Measurements from ENCODE around the gene ASTN1. TPM values are rescaled to one million over a fixed set of nuclear protein-coding genes. Genes with fewer than 3 reads are reported as not detected.

Gene ASTN1
- total RNA-seq, 4 donors from 2014 or later, result 0.93 to 2.9 (median 2.3) TPM

- Histone ChIP-seq H3K27me3 (no peaks in the 10 kb centered on the region), H3K27ac (no peak overlapping the region), H3K36me3 (no peaks in the 10 kb centered on the region), H3K9me3 (no peaks in the 10 kb centered on the region), H3K4me1 (no peaks in the 10 kb centered on the region), H3K4me3 (no peak overlapping the region)
- ATAC-seq, result no peak
- TF ChIP-seq POLR2A (IDR thresholded peaks at IDR 0.05), result no peak
- TF ChIP-seq POLR2AphosphoS5 (IDR thresholded peaks at IDR 0.05), result no peak
- no peak for TF ChIP-seq EP300 (IDR thresholded peaks at IDR 0.05)
- no peak for TF ChIP-seq CTCF (IDR thresholded peaks at IDR 0.05)
- 30 to 100% methylated on average over 1 of the region's 1 CpG for WGBS, 2 donors (ENCODE audit: low coverage in 1 of 2)
Measured at GRCh38 chr1:177137814-177138213, 26.7 kb downstream of the ASTN1 start.

DNA sequence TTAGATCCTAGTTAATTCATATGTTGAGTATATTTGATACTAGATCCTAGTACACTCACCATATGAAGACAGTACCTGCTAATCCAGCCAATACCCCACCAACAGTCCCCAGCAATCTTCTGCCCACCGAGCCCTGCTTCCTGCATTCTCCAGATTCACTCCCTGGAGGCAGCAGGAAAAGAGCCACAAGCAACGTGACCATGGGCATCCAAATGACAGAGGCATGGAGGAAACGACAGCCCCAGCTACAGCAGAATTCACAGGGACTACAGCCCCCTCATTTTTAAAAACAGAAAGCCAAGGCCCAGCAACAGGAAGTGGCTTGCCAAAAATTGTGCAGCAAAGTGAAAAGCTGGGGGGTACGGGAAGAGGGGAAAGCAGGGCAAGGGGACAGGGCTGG, 29.3 kb downstream of the ASTN1 start:
- no peaks in the 10 kb centered on the region for H3K9me3 ChIP-seq
- H3K4me1 ChIP-seq, result no peaks in the 10 kb centered on the region
- H3K27ac ChIP-seq, result no peak overlapping the region
- no peaks in the 10 kb centered on the region for H3K27me3 ChIP-seq
- TF ChIP-seq CTCF (IDR thresholded peaks at IDR 0.05), result no peak
- no peak for TF ChIP-seq EP300 (IDR thresholded peaks at IDR 0.05)
- TF ChIP-seq POLR2AphosphoS5 (IDR thresholded peaks at IDR 0.05), result no peak
- TF ChIP-seq POLR2A (IDR thresholded peaks at IDR 0.05), result no peak
- 40 to 71% methylated on average over 2 of the region's 4 CpGs for WGBS, 2 donors (ENCODE audit: low coverage in 1 of 2)
- H3K36me3 ChIP-seq, result no peaks in the 10 kb centered on the region
- no peak for ATAC-seq
- no peak overlapping the region for H3K4me3 ChIP-seq

- ATAC-seq, result no peak
Measured at GRCh38 chr1:177133977-177134538, 30.5 kb downstream of the ASTN1 start.

GRCh38 chr1:177132141-177132540, 32.4 kb downstream of the ASTN1 start:
- WGBS, 2 donors (ENCODE audit: low coverage in 1 of 2), result 81 to 87% methylated on average over 2 of the region's 2 CpGs
- no peaks in the 10 kb centered on the region for H3K36me3 ChIP-seq
- H3K27me3 ChIP-seq, result no peaks in the 10 kb centered on the region
- TF ChIP-seq POLR2A (IDR thresholded peaks at IDR 0.05), result no peak
- TF ChIP-seq POLR2AphosphoS5 (IDR thresholded peaks at IDR 0.05), result no peak
- TF ChIP-seq EP300 (IDR thresholded peaks at IDR 0.05), result no peak
- TF ChIP-seq CTCF (IDR thresholded peaks at IDR 0.05), result no peak
- no peaks in the 10 kb centered on the region for H3K9me3 ChIP-seq
- no peak overlapping the region for H3K27ac ChIP-seq
- no peak for ATAC-seq
- no peak overlapping the region for H3K4me3 ChIP-seq
- H3K4me1 ChIP-seq, result no peaks in the 10 kb centered on the region

More at GRCh38 chr1:177133977-177134538, 30.5 kb downstream of the ASTN1 start:
- WGBS, 2 donors (ENCODE audit: low coverage in 1 of 2), result 73 to 92% methylated on average over 2 to 4 of the region's 4 CpGs
- Histone ChIP-seq H3K4me3 (no peak overlapping the region), H3K4me1 (no peaks in the 10 kb centered on the region), H3K36me3 (no peaks in the 10 kb centered on the region), H3K27ac (no peak overlapping the region), H3K9me3 (no peaks in the 10 kb centered on the region), H3K27me3 (no peaks in the 10 kb centered on the region)
- TF ChIP-seq POLR2AphosphoS5 (IDR thresholded peaks at IDR 0.05), result no peak
- TF ChIP-seq POLR2A (IDR thresholded peaks at IDR 0.05), result no peak

DNA sequence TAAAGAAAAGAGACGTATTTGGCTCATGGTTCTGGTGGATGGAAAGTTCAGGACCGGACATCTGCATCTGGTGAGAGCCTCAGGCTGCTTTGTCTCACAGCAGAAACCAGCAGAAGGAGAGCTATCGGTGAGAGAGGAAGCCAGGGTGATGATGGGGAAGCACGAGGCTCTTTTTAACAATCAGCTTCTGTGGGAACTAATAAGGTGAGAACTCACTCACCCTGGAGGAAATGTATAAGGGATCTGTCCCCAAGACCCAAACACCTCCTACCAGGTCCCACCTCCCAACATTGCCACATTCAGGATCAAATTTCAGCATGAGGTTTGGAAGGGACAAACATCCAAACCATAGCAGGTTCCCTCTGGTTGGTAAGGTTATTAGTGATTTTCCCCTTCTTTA, 32.8 kb downstream of the ASTN1 start:
- Histone ChIP-seq H3K4me3 (no peak overlapping the region), H3K9me3 (no peaks in the 10 kb centered on the region), H3K36me3 (no peaks in the 10 kb centered on the region), H3K4me1 (no peaks in the 10 kb centered on the region), H3K27ac (no peak overlapping the region), H3K27me3 (no peaks in the 10 kb centered on the region)
- 64 to 68% methylated on average over 4 of the region's 4 CpGs for WGBS, 2 donors (ENCODE audit: low coverage in 1 of 2)
- TF ChIP-seq CTCF (IDR thresholded peaks at IDR 0.05), result no peak
- no peak for TF ChIP-seq POLR2A (IDR thresholded peaks at IDR 0.05)
- TF ChIP-seq POLR2AphosphoS5 (IDR thresholded peaks at IDR 0.05), result no peak
- no peak for TF ChIP-seq EP300 (IDR thresholded peaks at IDR 0.05)
- no peak for ATAC-seq

Measured in gastroesophageal sphincter (tissue), 4 donors.